Spinal cord (tissue), 10 donors: ENCODE results near the gene PLA2G2F. TPM values are rescaled to one million over a fixed set of nuclear protein-coding genes. Genes with fewer than 3 reads are reported as not detected.

Source experiments
- DNase-seq, 6 donors: peaks; one replicate each; pipeline versions ENCODE4 v3.0.0 to v3.0.0-alpha.2; 2013 to 2015; ENCODE audit warnings: low spot score in 6 of 6, low read depth in 4 of 6
- H3K27ac ChIP-seq: one replicate; pipeline ENCODE4 v1.5.1; 2013; ENCODE audit warnings: low read depth, low read length, control low read depth
- H3K27me3 ChIP-seq: one replicate; pipeline ENCODE4 v1.6.1; 2013; ENCODE audit warnings: low read length; ENCODE audit not compliant: control insufficient read depth, insufficient read depth
- H3K36me3 ChIP-seq: one replicate; pipeline ENCODE4 v1.6.1; 2013; ENCODE audit warnings: low read length; ENCODE audit not compliant: control insufficient read depth, insufficient read depth
- H3K4me1 ChIP-seq: one replicate; pipeline ENCODE4 v1.6.1; 2013; ENCODE audit warnings: low read length; ENCODE audit not compliant: control insufficient read depth, insufficient read depth
- H3K4me3 ChIP-seq: one replicate; pipeline ENCODE4 v1.5.1; 2013; ENCODE audit warnings: low read depth, low read length, control low read depth
- H3K9me3 ChIP-seq: one replicate; pipeline ENCODE4 v1.6.1; 2013; ENCODE audit warnings: low read length; ENCODE audit not compliant: control insufficient read depth, insufficient read depth
- WGBS: methylation state at CpG from one replicate; pipeline ENCODE4 v1.1.5; 2013; ENCODE audit warnings: missing lambda C conversion rate; ENCODE audit not compliant: insufficient coverage; 5-methylcytosine and 5-hydroxymethylcytosine counted together
- polyA plus RNA-seq, 2 donors: library from polyadenylated mRNA; unstranded; fragments of 120-200 nt; gene quantifications; one replicate each; pipeline ENCODE4 v1.2.1, GENCODE V29; 2013; ENCODE audit not compliant: insufficient read length in 2 of 2
- total RNA-seq, 2 donors: library from RNA; depleted of rRNA in 1 of 2; stranded (reverse); fragments of 120-200 nt in 1 of 2; fragments of >200 nt in 1 of 2; gene quantifications; one replicate each; pipeline versions ENCODE4 v1.2.3 to v1.2.4, GENCODE V29; 2013 to 2014
- donor health status: healthy.

PLA2G2F gene
- total and polyA plus RNA-seq, 4 donors = not detected

DNA sequence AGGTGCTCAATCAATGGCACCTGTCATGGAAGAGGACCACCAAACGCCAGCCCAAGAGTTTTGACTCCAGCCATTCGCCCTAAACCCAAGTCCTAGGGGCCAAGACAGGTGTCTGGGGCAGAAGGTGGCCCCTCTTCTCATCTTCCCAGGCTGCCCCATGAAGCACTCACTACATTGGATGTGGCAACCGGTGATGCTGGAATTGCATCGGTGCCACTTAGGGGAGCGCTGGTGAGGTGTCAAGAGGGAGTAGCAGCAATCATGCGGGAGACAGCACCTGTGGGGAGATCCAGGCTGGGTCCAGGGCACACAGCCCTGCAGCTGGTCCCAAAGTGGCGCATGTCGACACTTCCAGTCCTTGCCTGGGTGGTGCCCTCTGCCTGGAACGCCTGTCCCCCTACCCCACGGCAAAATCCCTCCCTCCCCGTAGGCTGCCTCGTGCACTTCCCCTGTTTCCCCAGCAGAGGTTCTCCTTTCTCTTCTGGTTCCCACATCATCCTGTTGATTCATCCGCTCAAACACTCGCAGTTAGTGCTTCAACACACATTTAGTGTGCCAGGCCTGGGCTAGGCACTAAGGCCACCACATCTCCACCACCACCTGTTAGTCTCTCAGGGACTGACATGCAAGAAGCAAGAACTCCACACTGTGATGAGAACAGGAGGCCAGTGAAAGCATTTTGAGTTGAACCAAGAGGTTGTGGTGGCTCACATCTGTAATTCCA, 38.3 kb upstream of the PLA2G2F start:
- WGBS = 50% methylated on average over 14 of the region's 14 CpGs
- H3K9me3 ChIP-seq = no peaks in the 10 kb centered on the region
- DNase-seq = peak in 3 of 6 donors; percentile 38 to 85 (median 75)
- no peaks in the 10 kb centered on the region for H3K27me3 ChIP-seq
- H3K36me3 ChIP-seq = no peaks in the 10 kb centered on the region
- no peak overlapping the region for H3K27ac ChIP-seq
- H3K4me1 ChIP-seq = peaks cover 8% of the 10 kb centered on the region
- H3K4me3 ChIP-seq = no peak overlapping the region

- Histone ChIP-seq H3K27ac (no peak overlapping the region), H3K36me3 (no peaks in the 10 kb centered on the region), H3K9me3 (no peaks in the 10 kb centered on the region), H3K4me1 (peaks cover 8% of the 10 kb centered on the region), H3K27me3 (no peaks in the 10 kb centered on the region), H3K4me3 (no peak overlapping the region)
- WGBS = no CpG with 5 or more reads among the region's 1 CpG
- DNase-seq = no peak
Measured at GRCh38 chr1:20102875-20103274, 36.2 kb upstream of the PLA2G2F start.

DNA sequence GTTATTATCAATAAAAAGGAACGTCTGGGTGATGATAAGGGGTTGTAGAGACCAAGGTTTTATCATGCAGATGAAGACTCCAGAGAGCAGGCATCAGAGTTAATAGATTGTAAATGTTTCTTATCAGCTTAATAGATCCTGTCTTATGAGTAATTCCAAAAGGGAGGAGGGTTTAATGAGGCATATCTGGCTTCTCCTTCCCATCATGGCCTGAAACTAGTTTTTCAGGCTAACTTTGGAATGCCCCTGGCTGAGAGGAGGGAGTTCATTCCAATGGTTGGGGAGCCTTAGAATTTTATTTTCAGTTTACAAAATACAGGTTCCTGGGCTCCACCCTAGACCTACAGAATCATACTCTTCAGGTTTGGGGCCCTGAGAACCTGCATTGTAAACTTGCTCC, 33.3 kb upstream of the PLA2G2F start:
- H3K4me3 ChIP-seq = no peak overlapping the region
- no peaks in the 10 kb centered on the region for H3K36me3 ChIP-seq
- no peaks in the 10 kb centered on the region for H3K9me3 ChIP-seq
- WGBS = 57% methylated on average over 1 of the region's 1 CpG
- no peaks in the 10 kb centered on the region for H3K27me3 ChIP-seq
- peaks cover 20% of the 10 kb centered on the region for H3K4me1 ChIP-seq
- no peak overlapping the region for H3K27ac ChIP-seq
- no peak for DNase-seq

DNA sequence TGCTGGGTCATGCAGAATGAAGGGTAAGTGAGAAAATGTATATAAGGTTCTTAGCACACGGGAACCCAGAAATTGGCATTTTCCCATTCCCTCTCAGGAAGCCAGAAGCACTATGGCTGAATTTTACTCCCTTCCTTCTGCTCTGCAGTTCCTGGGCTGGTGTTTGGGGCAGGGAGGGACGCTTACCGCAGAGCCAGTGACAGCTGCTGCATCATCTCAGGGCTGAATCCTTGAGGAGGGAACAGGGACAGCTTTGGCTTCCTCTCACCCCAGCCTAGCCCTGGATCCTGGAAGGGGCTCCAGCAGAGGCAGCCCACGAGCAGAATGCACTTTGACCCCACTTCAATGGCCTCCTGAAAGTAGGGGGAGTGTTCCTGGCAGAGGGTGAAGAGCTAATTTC, 31.8 kb upstream of the PLA2G2F start:
- Histone ChIP-seq H3K27ac (no peak overlapping the region), H3K36me3 (no peaks in the 10 kb centered on the region), H3K4me1 (peaks cover 12% of the 10 kb centered on the region), H3K27me3 (no peaks in the 10 kb centered on the region), H3K4me3 (no peak overlapping the region), H3K9me3 (no peaks in the 10 kb centered on the region)
- no peak for DNase-seq
- 66% methylated on average over 2 of the region's 4 CpGs for WGBS

DNA sequence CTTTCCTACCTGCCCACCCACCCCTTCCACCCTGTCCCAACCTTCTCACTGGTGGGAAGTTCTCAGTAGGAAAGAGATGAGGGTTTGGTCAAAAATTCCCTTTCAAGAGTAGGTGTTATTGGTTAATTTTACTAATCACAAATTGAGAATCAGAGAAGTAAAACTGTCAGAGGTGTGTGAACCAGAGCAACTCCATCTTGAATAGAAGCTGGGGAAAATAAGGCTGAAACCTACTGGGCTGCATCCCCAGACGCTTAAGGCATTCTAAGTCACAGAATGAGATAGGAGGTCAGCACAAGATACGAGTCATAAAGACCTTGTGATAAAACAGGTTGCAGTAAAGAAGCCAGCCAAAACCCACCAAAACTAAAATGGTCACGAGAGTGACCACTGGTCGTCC, 31.3 kb upstream of the PLA2G2F start:
- Histone ChIP-seq H3K27me3 (no peaks in the 10 kb centered on the region), H3K36me3 (no peaks in the 10 kb centered on the region), H3K9me3 (no peaks in the 10 kb centered on the region), H3K4me1 (peaks cover 12% of the 10 kb centered on the region), H3K27ac (no peak overlapping the region), H3K4me3 (no peak overlapping the region)
- 39% methylated on average over 3 of the region's 4 CpGs for WGBS
- DNase-seq = no peak

DNA sequence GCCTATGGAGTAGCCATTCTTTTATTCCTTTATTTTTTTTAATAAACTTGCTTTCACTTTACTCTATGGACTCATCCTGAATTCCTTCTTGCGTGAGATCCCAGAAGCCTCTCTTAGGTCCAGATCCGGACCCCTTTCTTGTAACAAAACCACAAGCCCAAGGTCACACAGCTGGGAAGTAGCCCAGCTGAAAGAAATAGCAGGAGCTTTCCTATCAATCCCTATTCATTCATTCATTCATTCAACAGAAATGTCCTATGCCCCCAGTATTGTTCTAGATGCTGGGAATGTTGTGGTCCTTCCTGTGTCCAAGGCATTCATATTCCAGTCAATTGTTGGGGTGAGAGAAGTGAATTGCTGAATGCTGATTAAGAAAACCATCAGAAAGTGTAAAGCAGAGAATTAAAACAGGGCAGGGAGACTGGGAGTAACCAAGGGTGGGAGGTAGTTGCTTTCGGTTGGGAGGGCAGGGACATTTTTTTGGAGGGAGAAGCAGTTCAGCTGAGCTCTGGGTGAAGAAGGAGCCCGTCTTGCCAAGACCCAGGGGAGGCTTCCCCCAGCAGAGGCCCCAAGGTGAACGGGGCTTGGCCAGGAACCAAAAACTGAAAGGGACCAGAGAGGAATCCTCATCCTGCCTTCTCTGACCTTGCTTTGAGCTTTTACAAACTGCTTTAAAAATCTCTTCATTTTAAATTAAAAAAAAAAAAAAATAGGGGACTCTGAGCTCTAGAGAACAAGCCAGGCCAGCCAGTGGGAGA, 30.6 kb upstream of the PLA2G2F start:
- peaks cover 12% of the 10 kb centered on the region for H3K4me1 ChIP-seq
- WGBS = 33% methylated on average over 4 of the region's 5 CpGs
- no peak overlapping the region for H3K27ac ChIP-seq
- no peaks in the 10 kb centered on the region for H3K9me3 ChIP-seq
- no peaks in the 10 kb centered on the region for H3K27me3 ChIP-seq
- H3K4me3 ChIP-seq = no peak overlapping the region
- H3K36me3 ChIP-seq = no peaks in the 10 kb centered on the region
- peak in 1 of 6 donors; percentile 14 for DNase-seq

- DNase-seq = no peak
- H3K27ac ChIP-seq = no peak overlapping the region
- H3K27me3 ChIP-seq = no peaks in the 10 kb centered on the region
- no peaks in the 10 kb centered on the region for H3K36me3 ChIP-seq
- WGBS = 89% methylated on average over 3 of the region's 4 CpGs
- H3K4me3 ChIP-seq = no peak overlapping the region
- H3K4me1 ChIP-seq = peaks cover 12% of the 10 kb centered on the region
- H3K9me3 ChIP-seq = no peaks in the 10 kb centered on the region
Measured at GRCh38 chr1:20109223-20109856, 29.8 kb upstream of the PLA2G2F start.

DNA sequence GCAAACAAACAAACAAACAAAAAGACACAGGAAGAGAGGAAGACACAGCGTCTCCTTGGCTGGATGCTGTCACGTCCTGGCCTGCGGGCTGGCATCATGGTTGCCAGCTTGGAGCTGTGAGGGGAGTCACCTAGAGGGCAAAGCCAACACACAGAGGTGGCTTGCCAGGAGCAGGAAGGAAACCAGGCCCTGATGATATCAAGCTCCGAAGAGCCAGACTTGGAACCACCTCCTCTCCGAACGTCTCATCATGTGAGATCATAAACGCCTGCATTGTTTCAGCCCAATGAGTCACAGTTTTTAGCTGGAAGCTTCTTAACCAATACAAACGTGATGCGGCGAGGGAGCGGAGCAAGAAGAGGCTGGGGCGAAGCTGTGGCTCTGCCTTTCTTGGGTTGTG, 28.4 kb upstream of the PLA2G2F start:
- H3K27me3 ChIP-seq = no peaks in the 10 kb centered on the region
- H3K27ac ChIP-seq = no peak overlapping the region
- DNase-seq = no peak
- peaks cover 12% of the 10 kb centered on the region for H3K4me1 ChIP-seq
- no peaks in the 10 kb centered on the region for H3K9me3 ChIP-seq
- H3K4me3 ChIP-seq = no peak overlapping the region
- WGBS = 73% methylated on average over 11 of the region's 12 CpGs
- no peaks in the 10 kb centered on the region for H3K36me3 ChIP-seq

- Histone ChIP-seq H3K4me1 (peaks cover 12% of the 10 kb centered on the region), H3K27me3 (no peaks in the 10 kb centered on the region), H3K36me3 (no peaks in the 10 kb centered on the region), H3K4me3 (no peak overlapping the region), H3K27ac (no peak overlapping the region), H3K9me3 (no peaks in the 10 kb centered on the region)
- DNase-seq = no peak
- WGBS = 87% methylated on average over 2 of the region's 5 CpGs
Measured at GRCh38 chr1:20111452-20111851, 27.7 kb upstream of the PLA2G2F start.
